KOPT-K1 (cell line): ENCODE measurements around the gene RNF186.

Source experiments
- H3K27ac ChIP-seq: fragments of 200-600 bp; sonication (generic); 2 replicates; pipeline ENCODE4 v1.5.1; 2016; ENCODE audit warnings: antibody characterized with exemption, mild to moderate bottlenecking, low read depth, low read length; ENCODE audit not compliant: poor library complexity, severe bottlenecking
- H3K36me3 ChIP-seq: fragments of 200-600 bp; sonication (generic); 2 replicates; pipeline ENCODE4 v1.5.1; 2017; ENCODE audit warnings: antibody characterized with exemption, mild to moderate bottlenecking, low read length, moderate library complexity; ENCODE audit not compliant: insufficient read depth
- H3K9me3 ChIP-seq: fragments of 200-600 bp; sonication (generic); 2 replicates; pipeline ENCODE4 v1.5.1; 2017; ENCODE audit warnings: antibody characterized with exemption, low read length, mild to moderate bottlenecking; ENCODE audit not compliant: insufficient read depth, poor library complexity, severe bottlenecking

Gene RNF186

GRCh38 chr1:19768353-19769210 is 46.5 kb downstream of the RNF186 start:
- H3K27ac ChIP-seq, result no peak overlapping the region
- H3K36me3 ChIP-seq, result no peaks in the 10 kb centered on the region
- no peaks in the 10 kb centered on the region for H3K9me3 ChIP-seq

- Histone ChIP-seq H3K9me3 (no peaks in the 10 kb centered on the region), H3K36me3 (no peaks in the 10 kb centered on the region), H3K27ac (no peak overlapping the region)
Observed at GRCh38 chr1:19765623-19766022, 49.5 kb downstream of the RNF186 start.

- no peak overlapping the region for H3K27ac ChIP-seq
- no peaks in the 10 kb centered on the region for H3K36me3 ChIP-seq
- H3K9me3 ChIP-seq, result no peaks in the 10 kb centered on the region
Observed at GRCh38 chr1:19764848-19765247, 50.2 kb downstream of the RNF186 start.
